ENCODE measurements around the gene TTC1.
"Not testable (repeated sequence)": the region's sequence is repeated elsewhere in the genome, so short reads cannot be mapped to it uniquely, and the experiment has no call there.

Gene TTC1

GRCh38 chr5:160064417-160064810 lies 55.5 kb downstream of the TTC1 start:
- no peak for DNase-seq (ENCODE audit: low read depth)
- TF ChIP-seq CTCF (IDR thresholded peaks at IDR 0.05; ENCODE audit: control insufficient read depth, insufficient read depth, low read depth, low read length, missing control alignments): no peak

DNA sequence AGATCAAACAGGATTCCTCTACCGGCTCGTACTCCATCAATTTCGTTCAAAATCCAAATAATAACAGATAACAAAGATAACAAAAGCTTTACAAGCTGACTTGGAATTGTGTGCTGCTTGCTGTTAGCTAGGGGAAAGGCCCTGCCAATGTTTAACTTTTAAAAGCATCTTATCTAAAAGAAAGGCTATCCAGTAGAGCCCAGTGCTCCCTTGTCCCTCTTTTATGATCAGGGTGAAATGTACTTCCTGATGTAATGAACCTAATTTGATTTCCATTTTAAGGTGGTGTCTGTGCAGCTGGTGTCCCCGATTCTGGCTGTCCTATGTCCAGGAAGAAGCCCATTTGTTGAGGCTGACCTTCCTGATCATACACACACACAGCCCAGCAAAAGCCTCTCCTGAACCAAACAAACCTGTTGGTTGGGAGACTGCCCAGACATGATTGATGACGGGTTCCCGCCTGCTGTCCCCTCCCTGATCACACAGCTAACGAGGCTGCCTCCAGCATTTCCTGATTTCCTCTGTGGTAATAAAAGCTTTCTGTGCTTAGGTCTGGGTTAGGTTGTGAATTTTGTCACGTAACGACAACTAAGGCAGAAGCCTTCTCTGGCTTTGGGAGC lies 56.2 kb downstream of the TTC1 start:
- DNase-seq (ENCODE audit: low read depth): no peak
- no peak overlapping the region for H3K4me3 ChIP-seq (ENCODE audit: control insufficient read depth, low read depth, low read length)
- TF ChIP-seq CTCF (IDR thresholded peaks at IDR 0.05; ENCODE audit: control insufficient read depth, insufficient read depth, low read depth, low read length, missing control alignments): no peak

More at GRCh38 chr5:160064417-160064810, 55.5 kb downstream of the TTC1 start:
- no peak overlapping the region for H3K4me3 ChIP-seq (ENCODE audit: control insufficient read depth, low read depth, low read length)

DNA sequence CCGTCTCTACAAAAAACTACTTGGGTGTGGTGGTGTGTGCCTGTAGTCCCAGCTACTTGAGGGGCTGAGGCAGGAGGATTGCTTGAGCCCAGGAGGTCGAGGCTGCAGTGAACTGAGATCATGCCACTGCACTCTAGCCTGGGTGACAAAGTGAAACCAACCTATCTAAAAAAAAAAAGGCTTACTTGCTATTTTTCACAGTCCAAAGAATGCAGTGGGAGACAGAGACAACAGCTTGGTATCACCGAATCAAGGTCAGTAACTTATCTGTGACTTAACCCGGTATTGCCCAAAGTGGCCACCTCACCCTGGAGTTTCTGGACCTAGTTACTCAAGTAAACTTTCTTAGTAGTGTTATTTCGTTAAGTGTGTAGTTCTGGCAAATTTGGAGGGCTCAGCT lies 60.2 kb downstream of the TTC1 start:
- H3K4me3 ChIP-seq (ENCODE audit: control insufficient read depth, low read depth, low read length); DNase-seq (ENCODE audit: low read depth): not testable (repeated sequence)

GRCh38 chr5:160071516-160071915 lies 62.6 kb downstream of the TTC1 start:
- no peak for DNase-seq (ENCODE audit: low read depth)
- H3K4me3 ChIP-seq (ENCODE audit: control insufficient read depth, low read depth, low read length): no peak overlapping the region
- no peak for TF ChIP-seq CTCF (IDR thresholded peaks at IDR 0.05; ENCODE audit: control insufficient read depth, insufficient read depth, low read depth, low read length, missing control alignments)

GRCh38 chr5:160071916-160072315 lies 63.0 kb downstream of the TTC1 start:
- no peak for TF ChIP-seq CTCF (IDR thresholded peaks at IDR 0.05; ENCODE audit: control insufficient read depth, insufficient read depth, low read depth, low read length, missing control alignments)

GRCh38 chr5:160075073-160075472 lies 66.1 kb downstream of the TTC1 start:
- DNase-seq (ENCODE audit: low read depth): no peak
- TF ChIP-seq CTCF (IDR thresholded peaks at IDR 0.05; ENCODE audit: control insufficient read depth, insufficient read depth, low read depth, low read length, missing control alignments): no peak
- no peak overlapping the region for H3K4me3 ChIP-seq (ENCODE audit: control insufficient read depth, low read depth, low read length)

More at GRCh38 chr5:160071916-160072315, 63.0 kb downstream of the TTC1 start:
- no peak overlapping the region for H3K4me3 ChIP-seq (ENCODE audit: control insufficient read depth, low read depth, low read length)
- DNase-seq (ENCODE audit: low read depth): no peak

DNA sequence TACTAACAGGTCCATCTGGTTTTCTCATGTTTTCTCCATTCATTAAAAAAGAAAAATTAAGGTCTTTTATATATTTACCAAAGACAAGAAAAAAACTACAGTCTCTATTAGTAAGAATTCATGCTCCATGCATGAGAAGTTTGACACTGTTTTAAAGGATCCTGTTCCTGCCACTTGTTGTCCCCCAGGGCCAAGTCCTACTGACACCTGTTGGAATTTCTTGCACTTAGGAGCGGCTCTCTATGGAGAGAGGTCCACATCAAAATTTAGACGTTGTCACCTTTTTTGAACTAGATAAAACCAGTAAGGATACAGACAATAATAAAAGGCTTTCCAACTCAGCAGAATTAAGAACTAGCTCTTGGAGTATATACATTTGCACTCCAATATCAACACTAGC lies 68.1 kb downstream of the TTC1 start:
- no peak for DNase-seq (ENCODE audit: low read depth)
- no peak for TF ChIP-seq CTCF (IDR thresholded peaks at IDR 0.05; ENCODE audit: control insufficient read depth, insufficient read depth, low read depth, low read length, missing control alignments)
- H3K4me3 ChIP-seq (ENCODE audit: control insufficient read depth, low read depth, low read length): no peak overlapping the region

Data from AG09309 (cell line).